Renal cortical epithelial cell (primary cell): Measurements from ENCODE around the gene COL27A1. TPM values are rescaled to one million over a fixed set of nuclear protein-coding genes. Genes with fewer than 3 reads are reported as not detected.

ENCODE experiments used
- DNase-seq: peaks from one replicate; pipeline ENCODE4 v3.0.0-alpha.2; 2011; ENCODE audit warnings: low read depth
- total RNA-seq: library from RNA; depleted of rRNA; stranded (reverse); fragments of >200 nt; gene quantifications from 2 replicates; pipeline ENCODE4 v1.2.3, GENCODE V29; 2014

The COL27A1 gene
- total RNA-seq, 1 donor from 2014 or later = 48.4 TPM

DNA sequence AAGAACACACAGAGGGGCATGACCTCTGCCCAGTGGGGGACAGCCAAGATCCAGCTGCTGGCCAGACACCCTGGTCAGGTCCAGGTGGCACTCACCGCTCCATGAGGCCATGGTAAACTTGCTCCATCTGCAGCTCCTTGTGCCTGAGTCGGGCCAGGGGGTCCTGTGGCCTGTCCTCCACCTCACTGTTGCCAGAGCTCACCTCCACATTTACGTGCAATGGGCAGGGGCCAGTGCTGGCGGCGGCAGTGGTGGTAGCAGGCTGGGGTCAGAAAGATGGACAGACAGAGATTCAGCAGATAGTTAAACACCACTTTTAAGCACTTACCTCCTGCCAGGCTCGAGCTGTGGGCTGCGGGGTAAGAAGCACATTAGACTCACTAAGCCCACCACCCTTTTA lies 204.5 kb downstream of the COL27A1 start:
- no peak for DNase-seq

DNA sequence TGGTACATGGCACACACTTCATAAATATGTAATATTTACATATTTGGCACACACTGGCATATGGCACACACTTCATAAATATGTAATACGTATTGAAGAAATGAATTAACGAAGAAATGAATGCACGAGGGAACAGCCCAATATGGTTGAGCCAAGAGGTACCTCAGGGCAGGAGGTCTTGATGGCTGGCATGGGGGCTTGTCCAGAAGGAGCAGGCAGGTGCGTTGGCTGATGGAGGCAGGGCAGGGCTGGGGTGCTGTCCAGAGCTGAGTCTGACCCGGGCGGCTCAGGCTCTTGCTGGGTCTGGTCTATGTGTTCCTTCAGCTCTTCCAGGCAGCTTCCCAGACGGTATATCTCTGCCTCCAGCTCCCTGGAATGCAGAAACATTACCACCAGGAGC lies 206.2 kb downstream of the COL27A1 start:
- no peak for DNase-seq

Other genes with a start within 250 kb of the COL27A1 start
- 3.1 and 9.4 TPM in 2 replicates for gene AMBP, start 77.2 kb upstream of the COL27A1 start, total RNA-seq
- 12.3 and 40.1 TPM in 2 replicates for gene KIF12, start 56.2 kb upstream of the COL27A1 start, total RNA-seq
- not detected in 2 replicates for gene ORM1, start 167.6 kb downstream of the COL27A1 start, total RNA-seq
- gene ORM2, start 174.3 kb downstream of the COL27A1 start, total RNA-seq = not detected in 2 replicates
- gene AKNA, start 232.4 kb downstream of the COL27A1 start, total RNA-seq = 7.8 and 22.0 TPM in 2 replicates